Measurements from ENCODE around the gene PCDHA1. TPM values are rescaled to one million over a fixed set of nuclear protein-coding genes. Genes with fewer than 3 reads are reported as not detected.
A peak's percentile ranks its signal among the peaks of the same experiment; 100 is the strongest.

PCDHA1 gene
- total RNA-seq, 1 experiment from 2014 or later = not detected

GRCh38 chr5:141002605-141002965 is 216.6 kb downstream of the PCDHA1 start:
- H3K79me2 ChIP-seq (ENCODE audit: insufficient read depth, low read length) = no peaks in the 10 kb centered on the region
- ChIA-PET RAD21 (ENCODE audit: low non-redundant PET in 1 of 2, low total read pairs in 2 of 2, uncharacterized antibody in 2 of 2, unreplicated experiment in 2 of 2) (no interaction called here), CTCF (interaction anchor here (1.0 to 2.9 kb wide), 2 partner anchors 37 to 76 kb away, joined by 3 to 13 read pairs; partner anchors contain the start of gene PCDHAC1), POLR2A (interaction anchor here (1.0 kb wide), 1 partner anchor 15 kb away, joined by 3 read pairs; no protein-coding TSS in a partner anchor)
- H2AFZ ChIP-seq (ENCODE audit: low read depth, low read length, poor library complexity, severe bottlenecking) = peak overlapping the region; percentile 89
- no peaks in the 10 kb centered on the region for H3K27me3 ChIP-seq (ENCODE audit: insufficient read depth, low read length)
- H3K4me1 ChIP-seq (ENCODE audit: control insufficient read depth in 1 of 2, insufficient read depth in 2 of 2, low read length in 2 of 2) = peaks cover 38 to 44% of the 10 kb centered on the region in 2 experiments
- DNase-seq (ENCODE audit: low read depth, low spot score) (no peak), ATAC-seq (no peak)
- intact Hi-C loops (cut with micrococcal nuclease) = loop anchor here (10.0 kb wide), 1 partner anchor 278 kb away; no protein-coding TSS in a partner anchor
- no TSS peak for BruUV-seq (replicated peaks)
- H3K9me3 ChIP-seq (ENCODE audit: control insufficient read depth in 1 of 2, insufficient read depth in 1 of 2, low read depth in 1 of 2, low read length in 2 of 2) = no peaks in the 10 kb centered on the region
- H3K9me2 ChIP-seq (ENCODE audit: insufficient read depth) = no peaks in the 10 kb centered on the region
- peak overlapping the region; percentile 86 for H3K27ac ChIP-seq (ENCODE audit: low read depth, low read length)
- TF ChIP-seq POLR2A (IDR thresholded peaks at IDR 0.05; ENCODE audit: borderline replicate concordance, extremely low read depth, insufficient read depth, insufficient read length) = no peak
- no peak overlapping the region for H3K9ac ChIP-seq (ENCODE audit: low read length)
- H4K20me1 ChIP-seq (ENCODE audit: insufficient read depth) = no peaks in the 10 kb centered on the region
- peak overlapping the region; percentile 85 for H3K4me2 ChIP-seq (ENCODE audit: low read length)
- H3K36me3 ChIP-seq (ENCODE audit: control insufficient read depth in 1 of 2, insufficient read depth in 2 of 2, low read length in 2 of 2) = no peaks in the 10 kb centered on the region
- H3K4me3 ChIP-seq (replicated peaks in 1 of 2; ENCODE audit: low read depth in 1 of 2, low read length in 2 of 2) = no peak overlapping the region

GRCh38 chr5:141003031-141003430 is 217.1 kb downstream of the PCDHA1 start:
- Histone ChIP-seq H3K9me3 (ENCODE audit: control insufficient read depth in 1 of 2, insufficient read depth in 1 of 2, low read depth in 1 of 2, low read length in 2 of 2) (no peaks in the 10 kb centered on the region), H3K4me1 (ENCODE audit: control insufficient read depth in 1 of 2, insufficient read depth in 2 of 2, low read length in 2 of 2) (peaks cover 38 to 44% of the 10 kb centered on the region in 2 experiments), H3K36me3 (ENCODE audit: control insufficient read depth in 1 of 2, insufficient read depth in 2 of 2, low read length in 2 of 2) (no peaks in the 10 kb centered on the region), H2AFZ (ENCODE audit: low read depth, low read length, poor library complexity, severe bottlenecking) (no peak overlapping the region), H3K9me2 (ENCODE audit: insufficient read depth) (no peaks in the 10 kb centered on the region), H3K4me2 (ENCODE audit: low read length) (peak overlapping the region; percentile 85; the same call in 1 of the 2 replicates), H3K4me3 (replicated peaks in 1 of 2; ENCODE audit: low read depth in 1 of 2, low read length in 2 of 2) (no peak overlapping the region), H3K27me3 (ENCODE audit: insufficient read depth, low read length) (no peaks in the 10 kb centered on the region), H4K20me1 (ENCODE audit: insufficient read depth) (no peaks in the 10 kb centered on the region), H3K27ac (ENCODE audit: low read depth, low read length) (peak overlapping the region; percentile 86), H3K79me2 (ENCODE audit: insufficient read depth, low read length) (no peaks in the 10 kb centered on the region), H3K9ac (ENCODE audit: low read length) (no peak overlapping the region)
- TF ChIP-seq JUND (IDR thresholded peaks at IDR 0.05) = no peak
- TF ChIP-seq SIN3A (IDR thresholded peaks at IDR 0.05; ENCODE audit: low read depth) = no peak
- POLR2A ChIA-PET = no interaction called here
- CTCF ChIA-PET = interaction anchor here (1.0 to 2.9 kb wide), 2 partner anchors 37 to 77 kb away, joined by 3 to 13 read pairs; partner anchors contain the start of gene PCDHAC1
- ATAC-seq (no peak), DNase-seq (ENCODE audit: low read depth, low spot score) (no peak)
- no TSS peak for BruUV-seq (replicated peaks)
- RAD21 ChIA-PET (ENCODE audit: low non-redundant PET in 1 of 2, low total read pairs in 2 of 2, uncharacterized antibody in 2 of 2, unreplicated experiment in 2 of 2) = no interaction called here
- intact Hi-C loops (cut with micrococcal nuclease) = loop anchor here (10.0 kb wide), 1 partner anchor 278 kb away; no protein-coding TSS in a partner anchor

All from HCT116 (cell line).